Pancreas (tissue), 10 donors: ENCODE results near the gene POLR2H. TPM values are rescaled to one million over a fixed set of nuclear protein-coding genes. Genes with fewer than 3 reads are reported as not detected.

Experiments used
- ATAC-seq, 4 donors: fragments of 200-7000 bp; cut with Tn5 transposase; one replicate each; pipeline versions ENCODE4 v1.8.0 to v1.9.1; 2020; ENCODE audit warnings: mild to moderate bottlenecking in 4 of 4, moderate library complexity in 4 of 4
- DNase-seq, 6 donors: peaks; one replicate each; pipeline ENCODE4 v3.0.0-alpha.2; 2020
- FAIRE-seq: peaks from 2 replicates; lab custom pipeline; 2012; peaks lifted over from hg19 to GRCh38; lab: Jason Lieb, UNC
- H3K27ac ChIP-seq, 4 donors: fragments of 200-600 bp; sonication (generic); 1 replicate in 3 of 4; 2 replicates in 1 of 4; pipeline versions ENCODE4 v1.5.0 to v1.8.0; 2020
- H3K27me3 ChIP-seq, 4 donors: fragments of 200-600 bp; one replicate each; pipeline ENCODE4 v1.8.0; 2021
- H3K36me3 ChIP-seq, 3 donors: fragments of 200-600 bp; sonication (generic) in 1 of 3; one replicate each; pipeline versions ENCODE4 v1.5.0 to v1.8.0; 2020 to 2021
- H3K4me1 ChIP-seq, 3 donors: fragments of 200-600 bp; one replicate each; pipeline ENCODE4 v1.8.0; 2021
- H3K4me3 ChIP-seq, 4 donors: fragments of 200-600 bp; sonication (generic) in 2 of 4; one replicate each; pipeline versions ENCODE4 v1.5.0 to v1.8.0; 2020 to 2021
- H3K9me3 ChIP-seq, 4 donors: fragments of 200-600 bp; one replicate each; pipeline ENCODE4 v1.8.0; 2021
- CTCF ChIP-seq, 4 donors: fragments of 200-600 bp; sonication (generic) in 3 of 4; IDR thresholded peaks; one replicate each; pipeline versions ENCODE4 v1.5.0 to v1.8.0; 2021; ENCODE audit warnings: antibody characterized with exemption in 4 of 4
- WGBS, 2 donors: extraction: QIAGEN DNeasy Blood & Tissue Kit; methylation state at CpG; one replicate each; pipeline ENCODE4 v1.1.7; 2013; 5-methylcytosine and 5-hydroxymethylcytosine counted together
- intact Hi-C, 3 donors: fragments of 100-400 bp; cut with DNase I; formaldehyde crosslinking; loops; one replicate each; pipeline versions ENCODE4 v1.11.1 to v1.14.2; 2022
- polyA plus RNA-seq, 2 donors: library from polyadenylated mRNA; stranded (reverse); fragments of 200-250 nt; gene quantifications; one replicate each; pipeline ENCODE4 v1.2.3, GENCODE V29; 2013
- total RNA-seq, 6 donors: library from RNA; stranded (reverse); fragmentation: NEBNext Ultra II Directional in 4 of 6; extraction: Animal tissue kit (Norgen Biotek cat#: 25700) in 4 of 6; gene quantifications; one replicate each; pipeline versions ENCODE4 v1.2.1 to v1.2.4, GENCODE V29; 2021 to 2023
- donor health status: healthy with polysubstance abuse.
- donor health status: DM: no; HTN: no; CAD: no; lungs with moderate emphysema.
- donor health status: DM: no; HTN: no; CAD: no.
- donor health status: control.
- donor health status: control.
- donor health status: Bipolar disorder and iron deficiency.
- donor health status: DM: yes; HTN: yes; CAD: no.
- donor health status: DM: no; HTN: no; CAD: no.
- donor health status: DM: no; HTN: no; CAD: no.
- donor health status: DM: yes; HTN: yes; CAD: no.

The POLR2H gene
- total and polyA plus RNA-seq, 8 donors: 19.7 to 116 (median 28.8) TPM

- no peak for TF ChIP-seq CTCF (IDR thresholded peaks at IDR 0.05)
- Histone ChIP-seq H3K27me3 (no peaks in the 10 kb centered on the region), H3K36me3 (no peaks in the 10 kb centered on the region), H3K27ac (peak overlapping the region in 2 of 4 donors; percentile 57 to 80), H3K9me3 (no peaks in the 10 kb centered on the region), H3K4me1 (peaks cover 7 to 15% (median 10%) of the 10 kb centered on the region in 3 donors), H3K4me3 (no peak overlapping the region)
- ATAC-seq: peak in 3 of 4 donors; percentile 15 to 31 (median 24)
- peak in 3 of 6 donors; percentile 23 to 40 (median 34) for DNase-seq
- intact Hi-C loops: loop anchor here in 1 of 3 donors (5.0 kb wide), 1 partner anchor 160 kb away; no protein-coding TSS in a partner anchor
- 61 to 62% methylated on average over 5 of the region's 5 CpGs for WGBS, 2 donors
- no peak for FAIRE-seq
Observed at GRCh38 chr3:184377374-184377773, 15.9 kb downstream of the POLR2H start.

GRCh38 chr3:184377882-184378445 is 16.5 kb downstream of the POLR2H start, which contains the start of gene THPO:
THPO (minus strand) TSS chr3:184378207; CDS start chr3:184376259, 1,948 bp downstream.
- DNase-seq (peak in 5 of 6 donors; percentile 69 to 86 (median 80)), FAIRE-seq (no peak), ATAC-seq (peak; percentile 36 to 87 (median 78))
- H3K27ac ChIP-seq: peak within 1 kb of the TSS in 2 of 4 donors; percentile 57 to 80
- no peaks in the 10 kb centered on the region for H3K36me3 ChIP-seq
- no peaks in the 10 kb centered on the region for H3K27me3 ChIP-seq
- TF ChIP-seq CTCF (IDR thresholded peaks at IDR 0.05): no peak
- H3K4me3 ChIP-seq: no peak within 1 kb of the TSS
- no peaks in the 10 kb centered on the region for H3K9me3 ChIP-seq
- WGBS, 2 donors: 70% methylated on average over 7 of the region's 7 CpGs
- intact Hi-C loops: loop anchor here in 1 of 3 donors (5.0 kb wide), 1 partner anchor 159 kb away; no protein-coding TSS in a partner anchor
- peaks cover 7 to 15% (median 10%) of the 10 kb centered on the region in 3 donors for H3K4me1 ChIP-seq

- intact Hi-C loops: loop anchor here in 1 of 3 donors (5.0 kb wide), 1 partner anchor 158 kb away; no protein-coding TSS in a partner anchor
- no peak for ATAC-seq
- peak in 2 of 6 donors; percentile 22 to 51 for DNase-seq
- TF ChIP-seq CTCF (IDR thresholded peaks at IDR 0.05): no peak
- Histone ChIP-seq H3K36me3 (no peaks in the 10 kb centered on the region), H3K9me3 (no peaks in the 10 kb centered on the region), H3K4me1 (peaks cover 7 to 15% (median 10%) of the 10 kb centered on the region in 3 donors), H3K4me3 (no peak overlapping the region), H3K27ac (peak overlapping the region in 2 of 4 donors; percentile 57 to 80), H3K27me3 (no peaks in the 10 kb centered on the region)
- 86 to 87% methylated on average over 10 of the region's 10 CpGs for WGBS, 2 donors
- no peak for FAIRE-seq
Observed at GRCh38 chr3:184378651-184379357, 17.3 kb downstream of the POLR2H start.

- Histone ChIP-seq H3K4me1 (peaks cover 7 to 15% (median 10%) of the 10 kb centered on the region in 3 donors), H3K4me3 (peak within 1 kb of the TSS; percentile 21 to 52 (median 39)), H3K36me3 (no peaks in the 10 kb centered on the region), H3K27me3 (no peaks in the 10 kb centered on the region), H3K27ac (peak within 1 kb of the TSS in 2 of 4 donors; percentile 57 to 80), H3K9me3 (no peaks in the 10 kb centered on the region)
- ATAC-seq (peak in 2 of 4 donors; percentile 13 to 14), FAIRE-seq (no peak), DNase-seq (peak in 3 of 6 donors; percentile 29 to 72 (median 63))
- intact Hi-C loops: loop anchor here in 2 of 3 donors (5.0 to 10.0 kb wide), 2 partner anchors 155 to 158 kb away; no protein-coding TSS in a partner anchor
- WGBS, 2 donors: 19 to 70% methylated on average over 14 to 65 of the region's 71 CpGs
- no peak for TF ChIP-seq CTCF (IDR thresholded peaks at IDR 0.05)
Observed at GRCh38 chr3:184379358-184380184, 18.1 kb downstream of the POLR2H start, which contains the start of gene CHRD. CHRD (plus strand) TSS chr3:184380054; CDS start chr3:184380319, 265 bp downstream.
